Esophagus squamous epithelium (tissue), 5 donors: ENCODE measurements around the gene TFAP2B. TPM values are rescaled to one million over a fixed set of nuclear protein-coding genes. Genes with fewer than 3 reads are reported as not detected.

ENCODE experiments used
- DNase-seq: peaks from one replicate; lab custom pipeline; 2025; lab: John Stamatoyannopoulos, UW
- H3K27ac ChIP-seq, 4 donors: fragments of 200-600 bp; sonication (generic); one replicate each; pipeline ENCODE4 v1.5.1; 2016 to 2019; ENCODE audit warnings: mild to moderate bottlenecking in 1 of 4
- H3K27me3 ChIP-seq, 4 donors: fragments of 200-600 bp; sonication (generic); 1 replicate in 3 of 4; 2 replicates in 1 of 4; pipeline versions ENCODE4 v1.5.1 to v1.6.0; 2017 to 2021; ENCODE audit warnings: antibody characterized with exemption in 1 of 4
- H3K36me3 ChIP-seq, 3 donors: fragments of 200-600 bp; sonication (generic); one replicate each; pipeline ENCODE4 v1.5.1; 2016 to 2019
- H3K4me1 ChIP-seq, 3 donors: fragments of 200-600 bp; sonication (generic); one replicate each; pipeline ENCODE4 v1.5.1; 2017 to 2019
- H3K4me3 ChIP-seq, 4 donors: fragments of 200-600 bp; sonication (generic); 1 replicate in 3 of 4; 2 replicates in 1 of 4; pipeline ENCODE4 v1.5.1; 2016 to 2019; ENCODE audit warnings: mild to moderate bottlenecking in 2 of 4, moderate library complexity in 1 of 4
- H3K9me3 ChIP-seq, 3 donors: fragments of 200-600 bp; sonication (generic); one replicate each; pipeline ENCODE4 v1.5.1; 2016 to 2019
- CTCF ChIP-seq, 6 experiments: fragments of 450-650 bp in 4 of 6; fragments of 200-600 bp in 2 of 6; sonication (generic) in 2 of 6; IDR thresholded peaks; one replicate each; pipeline ENCODE4 v1.5.1; 2016 to 2019; ENCODE audit warnings: antibody characterized with exemption in 6 of 6, mild to moderate bottlenecking in 4 of 6, moderate library complexity in 4 of 6
- POLR2A ChIP-seq, 4 donors: fragments of 450-650 bp; IDR thresholded peaks; one replicate each; pipeline ENCODE4 v1.6.1; 2017; ENCODE audit warnings: antibody characterized with exemption in 4 of 4, mild to moderate bottlenecking in 4 of 4, moderate library complexity in 3 of 4
- WGBS, 2 donors: methylation state at CpG; one replicate each; pipeline ENCODE4 v1.1.5; 2018; 5-methylcytosine and 5-hydroxymethylcytosine counted together
- intact Hi-C: fragments of 100-400 bp; cut with DNase I; formaldehyde crosslinking; loops from one replicate; pipeline ENCODE4 v1.15.0; 2022
- total RNA-seq, 4 donors: library from RNA; depleted of rRNA; stranded (reverse); fragments of >200 nt; gene quantifications; one replicate each; pipeline ENCODE4 v1.1.0, GENCODE V29; 2016
- donor health status: DM: yes; HTN: yes; CAD: no.

TFAP2B gene
- total RNA-seq, 4 donors from 2014 or later, result 0.35 to 4.4 (median 1.8) TPM

- H3K36me3 ChIP-seq, result no peaks in the 10 kb centered on the region
- no peak for TF ChIP-seq CTCF (IDR thresholded peaks at IDR 0.05)
- no peak for TF ChIP-seq POLR2A (IDR thresholded peaks at IDR 0.05)
- peak overlapping the region; percentile 11 to 96 (median 89) for H3K27ac ChIP-seq
- 2 to 3% methylated on average over 6 of the region's 6 CpGs for WGBS, 2 donors
- peaks cover 3 to 93% (median 12%) of the 10 kb centered on the region in 3 donors for H3K4me1 ChIP-seq
- DNase-seq, result no peak
- H3K4me3 ChIP-seq, result peak overlapping the region; percentile 9 to 64 (median 54)
- intact Hi-C loops, result no loop called here
- peaks cover 0 to 100% (median 12%) of the 10 kb centered on the region in 4 donors for H3K27me3 ChIP-seq
- no peaks in the 10 kb centered on the region for H3K9me3 ChIP-seq
These were observed 3.4 kb downstream of the TFAP2B start for GRCh38 chr6:50822078-50822476.

GRCh38 chr6:50823094-50823920 lies 4.6 kb downstream of the TFAP2B start:
- peak overlapping the region; percentile 26 to 64 (median 54) for H3K4me3 ChIP-seq
- WGBS, 2 donors, result 4% methylated on average over 21 to 28 of the region's 46 CpGs
- peaks cover 0 to 100% (median 12%) of the 10 kb centered on the region in 4 donors for H3K27me3 ChIP-seq
- no peaks in the 10 kb centered on the region for H3K9me3 ChIP-seq
- no peaks in the 10 kb centered on the region for H3K36me3 ChIP-seq
- H3K4me1 ChIP-seq, result peaks cover 3 to 96% (median 12%) of the 10 kb centered on the region in 3 donors
- intact Hi-C loops, result no loop called here
- H3K27ac ChIP-seq, result peak overlapping the region; percentile 12 to 96 (median 89)
- DNase-seq, result no peak
- TF ChIP-seq CTCF (IDR thresholded peaks at IDR 0.05) (no peak), POLR2A (IDR thresholded peaks at IDR 0.05) (no peak)

- 21% methylated on average over 2 of the region's 2 CpGs for WGBS, 2 donors
- Histone ChIP-seq H3K27me3 (peaks cover 0 to 99% (median 8%) of the 10 kb centered on the region in 4 donors), H3K9me3 (no peaks in the 10 kb centered on the region), H3K36me3 (no peaks in the 10 kb centered on the region), H3K27ac (peak overlapping the region in 3 of 4 donors; percentile 89 to 96 (median 89)), H3K4me3 (peak overlapping the region in 2 of 4 donors; percentile 55 to 64), H3K4me1 (peaks cover 3 to 90% (median 10%) of the 10 kb centered on the region in 3 donors)
- intact Hi-C loops, result no loop called here
- TF ChIP-seq POLR2A (IDR thresholded peaks at IDR 0.05) (no peak), CTCF (IDR thresholded peaks at IDR 0.05) (no peak)
- DNase-seq, result no peak
These were observed 5.9 kb downstream of the TFAP2B start for GRCh38 chr6:50824552-50824951.

- WGBS, 2 donors, result 11 to 28% methylated on average over 7 to 8 of the region's 16 CpGs
- Histone ChIP-seq H3K36me3 (no peaks in the 10 kb centered on the region), H3K4me1 (peaks cover 0 to 86% (median under 1%) of the 10 kb centered on the region in 3 donors), H3K27ac (peak overlapping the region in 3 of 4 donors; percentile 50 to 96 (median 68)), H3K9me3 (no peaks in the 10 kb centered on the region), H3K27me3 (peaks cover 0 to 94% (median 8%) of the 10 kb centered on the region in 4 donors), H3K4me3 (peak overlapping the region in 2 of 4 donors; percentile 21 to 30)
- TF ChIP-seq CTCF (IDR thresholded peaks at IDR 0.05) (no peak), POLR2A (IDR thresholded peaks at IDR 0.05) (no peak)
- no peak for DNase-seq
- intact Hi-C loops, result no loop called here
These were observed 6.8 kb downstream of the TFAP2B start for GRCh38 chr6:50825375-50826036.
